Stimulated activated naive CD4-positive, alpha-beta T cell (primary cell): Measurements from ENCODE around the gene RFX2.
"Not testable (repeated sequence)": the region's sequence is repeated elsewhere in the genome, so short reads cannot be mapped to it uniquely, and the experiment has no call there.

Experiments used
- DNase-seq, 6 experiments: peaks; one replicate each; lab custom pipeline; 2025; lab: John Stamatoyannopoulos, UW

The RFX2 gene

DNA sequence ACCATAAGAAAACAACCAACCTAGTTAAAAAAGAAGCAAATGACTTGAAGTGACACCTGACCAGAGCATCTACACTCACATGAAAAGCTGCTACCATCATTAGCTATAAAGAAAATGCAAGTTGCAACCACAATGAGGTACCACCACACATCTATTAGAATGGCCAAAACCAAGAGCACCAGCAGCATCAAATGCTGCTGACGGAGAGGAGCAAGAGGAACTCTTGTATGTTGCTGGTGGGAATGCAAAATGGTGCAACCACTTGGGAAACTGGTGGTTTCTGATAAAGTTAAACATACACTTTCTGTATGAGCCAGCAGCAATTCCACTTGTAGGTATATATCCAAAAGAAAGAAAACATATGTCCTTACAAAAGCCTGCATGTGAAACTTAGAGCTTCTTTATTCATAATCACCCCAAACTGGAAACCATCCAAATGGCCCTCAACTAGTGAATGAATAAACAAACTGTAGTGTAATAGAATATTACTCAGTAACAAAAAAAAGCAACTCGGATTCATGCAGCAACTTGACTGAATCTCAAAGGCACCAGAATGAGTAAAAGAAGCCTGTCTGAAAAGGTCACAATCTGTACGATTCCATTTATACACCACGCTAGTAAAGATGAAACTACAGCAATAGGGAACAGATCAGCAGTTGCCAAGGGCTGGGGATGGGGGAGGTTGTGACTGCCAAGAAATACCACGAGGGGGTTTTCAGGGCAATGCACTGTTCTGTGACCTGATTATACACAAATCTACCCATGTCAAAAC, 71.5 kb downstream of the RFX2 start:
- DNase-seq, result no peak

DNA sequence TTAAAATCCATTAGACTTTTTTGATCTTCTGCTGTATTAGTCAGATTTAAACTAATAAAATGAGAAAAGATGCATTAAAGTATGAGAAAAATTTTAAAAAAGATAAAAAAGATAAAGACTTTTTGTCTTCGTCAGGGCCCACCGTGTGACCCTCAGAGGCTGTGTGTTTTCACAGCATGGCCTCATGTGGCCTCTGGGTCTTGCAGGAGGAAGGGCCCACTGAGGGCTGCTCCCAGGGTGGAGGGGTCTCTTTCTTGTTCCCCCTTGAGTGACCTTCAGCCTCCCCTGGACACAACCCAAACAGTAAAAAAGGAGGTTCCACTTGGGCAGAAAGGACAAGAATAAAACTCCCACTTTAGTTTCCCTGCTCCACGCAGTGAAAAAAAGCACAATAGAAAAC, 75.3 kb downstream of the RFX2 start:
- no peak for DNase-seq

DNA sequence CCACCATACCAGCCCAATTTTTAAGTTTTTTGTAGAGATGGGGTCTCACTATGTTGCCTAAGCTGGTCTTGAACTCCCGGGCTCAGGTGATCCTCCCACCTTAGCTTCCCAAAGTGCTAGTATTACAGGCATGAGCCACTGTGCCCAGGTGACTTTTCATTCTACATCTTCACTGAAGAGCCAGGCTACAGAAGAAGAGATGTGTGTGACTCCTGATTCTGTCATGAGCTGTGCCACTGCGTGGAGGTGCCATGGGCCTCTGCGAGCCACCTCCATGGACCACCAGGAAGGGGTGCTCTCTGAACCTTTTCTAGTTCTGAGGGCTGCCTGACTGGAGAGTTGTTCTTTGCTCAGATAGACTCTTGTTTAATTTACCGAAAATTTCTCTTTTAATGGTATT, 75.8 kb downstream of the RFX2 start:
- no peak for DNase-seq

DNA sequence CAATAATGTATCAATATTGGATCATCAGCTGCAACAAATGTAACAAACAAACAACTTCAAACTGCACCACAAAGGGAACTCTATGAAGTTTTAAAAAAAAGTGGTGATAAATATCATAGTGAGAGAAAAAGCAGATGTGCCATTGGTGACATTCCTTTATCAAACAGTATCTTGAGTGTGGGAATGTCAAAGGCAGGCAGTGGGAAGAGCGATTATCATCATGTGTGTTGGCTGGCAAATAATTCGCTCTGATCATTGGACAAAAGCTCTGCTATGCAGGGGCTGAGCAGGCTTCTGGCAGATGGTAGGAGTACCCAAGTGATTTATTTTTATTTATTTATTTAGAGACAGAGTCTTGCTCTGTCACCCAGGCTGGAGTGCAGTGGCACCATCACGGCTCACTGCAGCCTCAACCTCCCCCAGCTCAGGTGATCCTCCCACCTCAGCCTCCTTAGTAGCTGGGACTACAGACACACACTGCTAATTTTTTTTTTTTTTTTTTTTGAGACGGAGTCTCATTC, 76.5 kb downstream of the RFX2 start:
- DNase-seq, result no peak

DNA sequence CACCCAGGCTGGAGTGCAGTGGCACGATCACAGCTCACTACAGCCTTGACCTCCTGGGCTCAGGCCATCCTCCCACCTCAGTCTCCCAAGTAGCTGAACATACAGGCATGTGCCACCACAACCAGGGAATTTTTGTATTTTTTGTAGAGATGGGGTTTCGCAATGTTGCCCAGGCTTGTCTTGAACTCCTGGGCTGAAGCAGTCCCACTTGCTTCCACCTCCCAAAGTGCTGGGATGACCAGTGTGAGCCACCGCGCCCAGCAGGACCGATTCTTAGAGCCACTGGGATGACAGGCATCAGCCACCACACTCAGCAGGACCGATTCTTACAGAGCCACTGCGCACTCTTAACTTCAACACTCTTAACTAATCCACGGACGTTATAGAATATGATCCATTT, 77.5 kb downstream of the RFX2 start:
- no peak for DNase-seq

DNA sequence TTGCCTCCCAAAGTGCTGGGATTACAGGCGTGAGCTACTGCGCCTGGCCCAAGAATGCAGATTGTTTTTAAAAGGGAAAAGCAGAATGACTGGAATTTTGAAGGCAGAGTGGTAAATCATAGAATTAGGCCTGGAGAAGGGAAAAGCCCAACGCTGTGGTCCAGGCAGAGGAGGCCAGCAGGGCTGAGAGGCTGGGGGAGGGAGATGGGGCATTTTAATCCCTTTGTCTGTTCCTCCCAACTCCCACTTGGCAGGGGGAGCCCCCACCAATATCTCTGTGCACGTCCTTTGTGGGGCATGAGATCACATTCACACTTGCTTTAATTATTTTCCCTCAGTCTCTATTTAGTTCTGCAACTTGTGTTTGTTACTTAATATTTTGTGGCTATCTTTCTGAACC, 77.9 kb downstream of the RFX2 start:
- DNase-seq, result no peak

DNA sequence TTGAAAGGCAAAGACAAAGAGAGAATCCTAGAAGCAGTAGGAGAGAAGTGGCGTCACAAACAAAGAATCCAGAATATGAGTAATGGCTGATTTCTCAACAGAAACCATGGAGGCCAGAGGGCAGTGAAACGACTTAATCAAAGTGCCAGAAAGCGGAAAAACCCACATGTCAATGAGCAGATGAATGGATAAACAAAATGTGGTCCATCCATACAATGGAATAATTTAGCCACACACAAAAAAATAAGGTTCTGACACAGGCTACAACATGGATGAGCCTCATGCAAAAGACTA, 80.1 kb downstream of the RFX2 start:
- no peak for DNase-seq

DNA sequence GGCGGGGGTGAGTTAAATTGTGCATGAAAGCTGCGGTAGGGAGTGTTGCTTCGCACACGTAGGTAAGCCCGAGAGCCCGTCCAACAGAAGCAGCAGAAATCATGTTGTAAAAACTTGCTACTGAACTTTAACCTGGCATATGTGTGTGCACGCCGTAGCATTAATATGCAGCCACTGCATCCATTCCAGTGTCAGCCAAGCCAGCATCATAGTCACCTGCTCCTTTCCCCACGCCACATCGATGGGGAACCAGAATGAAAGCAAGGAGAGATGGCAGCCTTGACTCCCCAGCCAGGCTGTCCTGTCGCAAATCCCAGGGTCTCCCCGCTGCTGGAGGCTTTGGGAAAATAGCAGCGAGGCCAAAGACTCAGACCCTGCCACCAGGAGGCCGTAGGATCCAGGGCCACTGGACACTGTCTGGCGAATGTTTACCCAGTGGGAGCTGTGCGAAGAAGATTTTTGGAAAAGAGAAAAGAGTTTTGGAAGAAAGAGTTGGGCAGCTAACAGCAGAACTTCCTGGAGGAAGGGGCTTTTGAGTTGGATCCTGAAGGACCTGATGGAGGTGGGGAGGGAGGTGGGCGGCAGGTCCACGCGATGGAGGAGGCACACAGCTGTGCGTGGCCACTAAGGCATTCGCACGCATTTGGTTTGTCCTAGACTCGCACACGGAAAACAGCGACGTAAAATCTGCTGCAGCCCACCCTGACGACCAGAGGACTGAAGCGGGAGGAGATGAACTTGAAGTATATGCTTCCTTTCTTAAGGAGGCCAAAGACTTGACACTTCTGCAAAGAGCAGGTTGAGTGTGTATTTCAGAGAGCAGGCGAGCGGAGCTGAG, 83.7 kb downstream of the RFX2 start:
- DNase-seq, result no peak

DNA sequence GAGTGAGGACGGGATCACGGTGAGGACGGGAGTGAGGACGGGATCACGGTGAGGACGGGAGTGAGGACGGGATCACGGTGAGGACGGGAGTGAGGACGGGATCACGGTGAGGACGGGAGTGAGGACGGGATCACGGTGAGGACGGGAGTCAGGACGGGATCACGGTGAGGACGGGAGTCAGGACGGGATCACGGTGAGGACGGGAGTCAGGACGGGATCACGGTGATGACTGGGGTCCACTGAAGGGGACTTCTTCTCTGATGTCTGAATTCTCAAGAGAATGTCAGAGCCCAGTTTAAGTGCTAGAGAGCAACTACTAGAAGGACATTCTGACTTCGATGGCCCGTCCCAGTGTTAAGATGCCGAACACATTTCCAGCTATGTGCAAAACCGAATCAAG, 85.5 kb downstream of the RFX2 start:
- DNase-seq, result not testable (repeated sequence)

DNA sequence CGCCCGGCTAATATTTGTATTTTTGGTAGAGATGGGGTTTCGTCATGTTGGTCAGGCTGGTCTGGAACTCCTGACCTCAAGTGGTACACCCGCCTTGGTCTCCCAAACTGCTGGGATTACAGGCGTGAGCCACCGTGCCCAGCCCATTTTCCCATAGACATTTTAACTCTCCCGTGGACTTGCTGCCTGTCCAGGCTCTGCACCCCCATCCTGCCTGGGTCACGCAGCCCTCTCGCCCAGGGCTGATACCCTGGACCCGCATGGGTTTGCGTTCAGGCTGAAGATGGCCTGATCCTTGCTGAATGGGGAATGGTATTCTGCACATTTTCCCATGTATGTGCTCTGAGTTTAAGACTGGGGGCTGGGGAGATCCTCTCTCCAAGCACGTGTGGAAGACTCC, 86.4 kb downstream of the RFX2 start:
- DNase-seq, result no peak

DNA sequence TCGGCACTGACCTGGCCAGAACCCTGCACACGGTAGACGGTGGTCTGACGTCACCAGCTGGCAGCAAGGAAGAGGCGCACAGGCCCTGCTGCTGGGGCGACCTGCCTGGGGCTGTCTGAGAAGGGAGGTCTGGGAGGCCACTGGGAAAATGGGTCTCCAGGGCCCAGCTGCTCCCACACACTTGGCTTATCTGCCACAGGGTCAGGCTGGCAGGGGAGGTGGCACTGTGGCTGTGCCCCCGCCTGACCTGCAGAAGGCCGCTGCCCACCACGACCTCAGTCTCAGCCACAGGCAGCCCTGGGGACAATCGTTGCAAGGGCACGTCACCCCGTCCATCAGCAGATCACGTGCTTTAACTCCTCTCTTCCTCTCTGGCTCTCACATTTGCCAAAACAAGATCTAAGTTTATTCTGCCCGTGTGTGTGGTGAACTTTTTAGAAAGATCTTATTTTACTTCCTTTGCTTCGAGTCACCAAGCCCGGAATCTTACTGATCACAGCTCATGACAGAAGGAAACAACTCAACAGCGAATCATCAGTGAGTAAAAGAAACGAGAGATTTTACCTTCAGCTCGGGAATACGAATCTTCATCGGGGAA, 87.1 kb downstream of the RFX2 start:
- DNase-seq, result no peak

DNA sequence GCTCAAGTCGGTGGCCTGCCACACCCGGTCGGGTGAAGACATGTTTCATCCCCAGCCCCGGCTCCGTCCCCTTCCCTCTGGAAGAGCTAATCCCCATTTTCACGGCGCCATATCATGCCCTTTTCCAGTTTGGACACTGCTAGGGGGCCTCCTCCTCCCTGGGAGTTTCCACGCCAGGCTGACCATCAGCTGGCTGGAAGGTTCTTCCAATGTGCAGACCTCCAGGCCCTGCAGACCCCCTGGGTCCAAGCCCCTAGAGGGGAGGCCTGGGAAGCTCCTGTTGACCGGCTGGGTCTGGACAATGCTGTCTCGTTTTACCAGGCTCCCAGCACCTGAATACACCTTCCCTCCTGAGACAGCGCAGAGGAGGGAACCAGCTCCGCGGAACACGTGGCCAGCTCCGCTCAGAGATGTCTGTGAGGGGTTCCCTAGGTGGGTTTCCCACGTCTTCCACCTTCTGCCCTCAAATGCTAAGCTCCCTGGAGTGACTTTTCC, 87.7 kb downstream of the RFX2 start:
- no peak for DNase-seq

DNA sequence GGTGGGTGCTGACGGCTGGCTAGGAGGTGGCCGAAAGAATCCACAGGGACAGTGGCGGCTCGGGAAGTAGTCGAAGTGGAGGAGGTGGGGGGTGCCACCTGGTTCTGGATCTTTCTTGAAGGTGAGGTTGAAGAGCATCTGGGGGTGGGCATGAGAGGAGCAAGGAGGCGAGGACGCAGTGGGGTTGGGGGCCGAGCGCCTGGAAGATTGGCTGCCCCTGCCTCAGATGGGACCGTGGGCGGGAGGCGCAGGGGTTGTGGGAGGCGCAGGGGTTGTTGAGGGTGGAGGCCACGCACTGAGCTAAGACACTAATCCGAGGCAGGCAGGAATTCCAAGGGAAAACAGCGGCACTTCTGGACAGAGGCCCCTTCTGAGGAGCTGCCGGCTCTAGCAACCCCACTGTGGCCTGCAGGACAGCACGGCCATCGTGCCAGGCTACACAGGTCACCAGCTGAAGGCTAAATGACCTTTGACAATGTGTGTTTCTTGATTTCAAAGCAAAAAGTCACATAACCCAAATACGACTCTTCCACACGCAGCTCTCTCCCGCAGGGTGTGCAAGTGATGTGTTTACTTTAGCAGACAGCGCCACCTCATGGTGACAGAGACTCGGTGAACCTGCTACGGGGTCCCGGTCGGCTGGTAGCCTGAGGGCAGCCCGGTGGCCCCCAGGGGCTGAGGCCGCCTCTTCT, 88.3 kb downstream of the RFX2 start:
- peak; percentile 51 to 81 (median 70) for DNase-seq

DNA sequence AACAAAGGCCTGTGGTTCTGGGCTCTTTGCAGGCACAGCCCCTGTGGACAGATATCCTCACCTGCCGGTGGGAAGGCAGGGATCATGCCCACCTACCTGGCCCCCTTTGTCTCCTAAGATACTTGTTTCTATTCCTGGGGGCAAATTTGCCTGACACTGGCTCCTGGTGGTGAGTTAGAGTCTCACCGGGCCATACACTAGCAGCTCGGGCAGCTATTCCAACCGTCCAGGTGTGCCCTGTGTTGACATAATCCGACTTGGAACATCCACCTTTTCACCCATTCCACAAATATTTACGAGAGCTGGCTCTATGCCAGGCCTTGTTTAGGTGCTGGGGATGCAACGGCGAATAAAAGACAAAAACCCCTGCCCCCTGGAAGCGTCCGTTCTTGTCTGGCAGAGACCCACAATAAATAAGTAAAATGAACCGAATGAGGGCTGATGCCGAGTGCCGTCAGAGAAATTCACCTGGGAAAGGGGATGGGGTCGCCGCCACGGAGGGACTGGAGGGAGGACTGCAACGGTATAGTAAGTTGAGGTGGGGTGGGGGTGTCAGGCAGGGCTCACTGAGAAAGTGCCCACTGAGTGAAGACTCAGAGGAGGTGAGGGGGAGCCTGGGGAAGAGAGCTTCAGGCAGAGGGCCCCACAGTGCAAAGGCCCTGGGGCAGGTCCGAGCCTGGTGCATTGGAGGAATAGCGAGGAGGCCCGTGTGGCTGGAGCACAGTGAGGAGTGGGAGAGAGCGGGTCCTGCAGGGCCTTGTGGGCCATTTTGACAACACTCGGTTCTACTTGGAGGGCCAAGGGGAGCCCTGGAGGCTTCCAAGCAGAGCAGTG, 89.1 kb downstream of the RFX2 start:
- no peak for DNase-seq

DNA sequence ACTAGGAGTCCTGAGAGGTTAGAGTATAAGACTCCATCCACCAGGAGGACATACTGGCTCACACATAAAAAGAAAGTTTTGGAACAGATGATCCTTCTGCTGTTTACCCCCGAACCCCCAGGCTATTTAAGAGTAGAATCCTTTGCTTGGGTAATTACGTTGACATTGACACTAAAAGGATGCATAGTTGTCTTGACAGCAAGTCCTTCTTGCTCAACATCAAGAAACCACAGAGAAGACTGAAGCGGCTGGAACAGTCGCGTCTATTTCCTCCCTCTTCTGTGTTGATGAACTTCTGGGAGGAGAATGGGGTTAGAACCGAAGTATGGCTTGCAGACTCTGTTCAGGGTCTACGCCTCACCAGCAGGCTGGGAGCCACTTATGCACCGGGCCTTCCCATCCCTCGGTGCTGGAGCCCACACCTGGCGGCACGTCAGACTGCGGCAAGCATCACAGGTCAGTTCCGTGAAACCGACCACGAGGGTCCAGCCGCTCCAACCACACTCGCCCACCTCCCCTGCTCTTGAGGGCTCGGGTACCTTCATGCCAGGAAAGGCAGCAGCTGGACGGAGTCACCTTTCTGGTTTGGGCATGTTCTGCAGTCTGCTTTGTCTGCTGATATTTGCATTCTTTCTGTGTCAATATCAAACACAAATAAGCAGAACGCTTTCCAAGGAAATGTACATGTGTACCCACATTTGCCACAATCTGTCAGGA, 90.0 kb downstream of the RFX2 start:
- DNase-seq, result peak in 1 of 6 experiments; percentile 48

DNA sequence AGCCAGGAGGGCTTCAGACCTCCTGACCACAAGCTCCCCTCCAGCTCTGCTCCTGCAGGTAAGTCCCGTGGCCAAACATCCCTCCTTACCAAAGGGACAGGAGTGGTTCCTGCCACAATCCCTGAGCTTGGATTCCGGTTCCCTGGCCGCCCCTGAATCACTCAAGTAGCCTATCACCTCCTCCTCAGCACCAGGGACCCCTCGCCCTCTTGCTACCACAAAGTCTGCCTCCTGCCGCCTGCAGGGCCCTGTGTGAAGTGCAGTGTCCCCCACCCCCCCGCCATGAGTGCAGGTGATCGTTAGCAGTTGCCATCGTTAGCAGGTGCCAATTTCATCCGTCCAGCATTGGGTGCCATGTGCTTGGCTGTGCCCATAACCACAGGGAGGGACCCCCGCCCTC, 91.5 kb downstream of the RFX2 start:
- DNase-seq, result no peak

DNA sequence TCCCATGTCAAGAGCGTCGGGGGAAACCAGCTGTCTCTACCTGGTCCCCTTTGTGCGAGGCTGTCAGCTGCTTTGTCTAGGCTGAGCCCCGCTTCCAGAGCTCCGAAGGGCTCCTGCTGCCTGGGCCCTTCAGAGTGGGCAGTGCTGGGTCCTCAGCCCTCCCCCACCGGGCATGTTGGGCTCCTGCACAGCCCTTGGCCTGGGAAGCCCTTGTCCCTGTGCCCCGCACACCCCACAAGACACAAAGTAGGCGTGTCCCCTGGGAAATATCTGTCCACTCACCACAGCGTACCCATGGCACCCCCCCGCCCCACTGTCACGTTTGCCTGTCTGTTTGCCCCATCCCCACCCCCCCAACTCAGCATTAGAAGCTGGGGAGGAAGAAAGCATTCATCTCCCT, 92.7 kb downstream of the RFX2 start:
- no peak for DNase-seq

DNA sequence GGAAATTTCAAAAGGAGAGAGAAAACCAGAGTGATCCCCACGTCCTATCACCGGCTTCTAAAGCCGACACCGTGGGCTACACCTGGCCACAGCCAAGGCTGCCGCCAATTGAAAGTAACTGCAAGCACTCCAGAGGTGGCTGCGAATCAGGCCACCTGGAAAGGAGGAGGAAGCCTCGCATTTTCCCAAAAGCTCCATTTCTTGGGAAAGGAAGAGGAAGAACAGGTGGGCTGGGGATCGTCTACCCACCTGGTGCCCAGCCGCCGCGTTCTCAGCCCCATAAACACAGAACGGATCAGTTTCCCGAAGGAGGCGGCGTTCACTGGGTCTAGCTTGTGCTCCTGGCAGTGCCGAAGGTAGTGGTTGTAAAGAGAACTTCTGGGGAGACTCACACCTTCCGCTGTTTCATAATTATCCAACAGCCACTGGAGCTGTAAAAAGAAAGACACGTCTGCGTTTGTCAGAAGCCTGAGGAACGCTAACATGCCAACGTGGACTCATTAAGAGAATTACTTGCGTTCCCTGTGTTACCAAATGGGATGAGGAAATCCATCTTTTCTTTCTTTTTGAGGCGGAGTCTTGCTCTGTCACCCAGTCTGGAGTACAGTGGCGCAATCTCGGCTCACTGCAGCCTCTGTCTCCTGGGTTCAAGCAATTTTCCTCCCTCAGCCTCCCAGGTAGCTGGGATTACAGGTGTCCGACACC, 94.3 kb downstream of the RFX2 start:
- no peak for DNase-seq

DNA sequence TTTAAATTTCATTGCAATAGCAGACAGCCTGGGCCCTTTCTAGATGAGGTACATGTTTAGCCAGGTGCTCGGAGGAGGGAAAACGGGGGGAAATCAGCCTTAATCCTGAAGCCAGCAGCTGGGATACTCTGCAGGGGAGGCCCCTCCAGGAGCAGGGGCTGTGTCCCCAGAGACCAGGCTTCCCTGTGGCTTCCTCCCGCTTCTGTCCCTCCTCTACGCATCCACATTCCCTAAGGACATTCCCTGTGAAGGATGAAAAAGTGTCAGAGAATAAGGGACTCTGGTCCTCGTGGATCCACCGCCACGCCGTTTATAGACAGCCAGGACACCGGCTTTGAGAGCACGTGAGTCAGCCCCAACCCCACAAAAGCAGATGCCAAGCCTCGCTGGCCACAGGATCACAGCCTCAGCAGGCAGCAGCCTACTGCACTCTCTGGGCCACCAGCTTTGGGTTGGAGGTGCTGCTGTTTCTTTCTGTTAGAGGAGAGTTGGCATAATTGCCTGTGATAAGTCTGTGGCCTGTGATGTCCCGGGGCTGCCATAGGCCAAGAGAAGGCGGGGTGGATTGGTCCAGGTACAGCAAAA, 95.7 kb downstream of the RFX2 start:
- DNase-seq, result no peak
